Ascending aorta (tissue), 2 donors: ENCODE measurements around the gene COL18A1. TPM values are rescaled to one million over a fixed set of nuclear protein-coding genes. Genes with fewer than 3 reads are reported as not detected.

ENCODE experiments used
- DNase-seq, 2 donors: peaks; one replicate each; pipeline ENCODE4 v3.0.0-alpha.2; 2019; ENCODE audit warnings: low spot score in 2 of 2
- H3K27ac ChIP-seq, 2 donors: fragments of 200-600 bp; sonication (generic); one replicate each; pipeline ENCODE4 v1.5.1; 2016 to 2017; ENCODE audit warnings: mild to moderate bottlenecking in 1 of 2
- H3K27me3 ChIP-seq: fragments of 200-600 bp; sonication (generic); one replicate; pipeline ENCODE4 v1.5.1; 2017
- H3K36me3 ChIP-seq, 2 donors: fragments of 200-600 bp; sonication (generic); one replicate each; pipeline ENCODE4 v1.5.1; 2016
- H3K4me1 ChIP-seq, 2 donors: fragments of 200-600 bp; sonication (generic); one replicate each; pipeline ENCODE4 v1.5.1; 2016 to 2017; ENCODE audit warnings: mild to moderate bottlenecking in 1 of 2
- H3K4me3 ChIP-seq, 2 donors: fragments of 200-600 bp; sonication (generic); one replicate each; pipeline ENCODE4 v1.5.1; 2016 to 2017; ENCODE audit warnings: mild to moderate bottlenecking in 1 of 2
- H3K9me3 ChIP-seq, 2 donors: fragments of 200-600 bp; sonication (generic); one replicate each; pipeline ENCODE4 v1.5.1; 2016
- CTCF ChIP-seq, 3 experiments: fragments of 200-600 bp in 2 of 3; fragments of 450-650 bp in 1 of 3; sonication (generic) in 2 of 3; IDR thresholded peaks; one replicate each; pipeline ENCODE4 v1.5.1; 2016 to 2019; ENCODE audit warnings: antibody characterized with exemption in 3 of 3, mild to moderate bottlenecking in 1 of 3, moderate library complexity in 1 of 3
- intact Hi-C: fragments of 100-400 bp; cut with DNase I; formaldehyde crosslinking; loops from one replicate; pipeline ENCODE4 v1.15.1; 2023
- total RNA-seq: library from RNA; depleted of rRNA; stranded (reverse); fragments of >200 nt; gene quantifications from one replicate; pipeline ENCODE4 v1.1.0, GENCODE V29; 2016

COL18A1 gene
- total RNA-seq, 1 donor from 2014 or later = 699 TPM

- Histone ChIP-seq H3K36me3 (no peaks in the 10 kb centered on the region), H3K9me3 (no peaks in the 10 kb centered on the region), H3K4me3 (no peak overlapping the region), H3K27me3 (no peaks in the 10 kb centered on the region), H3K4me1 (peaks cover 0 to 12% of the 10 kb centered on the region in 2 donors), H3K27ac (no peak overlapping the region)
- intact Hi-C loops = no loop called here
- peak in 1 of 2 donors; percentile 54 for DNase-seq
- no peak for TF ChIP-seq CTCF (IDR thresholded peaks at IDR 0.05)
Observed at GRCh38 chr21:45544449-45545235, 139.7 kb downstream of the COL18A1 start.

GRCh38 chr21:45545236-45545570 is 140.2 kb downstream of the COL18A1 start:
- no peaks in the 10 kb centered on the region for H3K36me3 ChIP-seq
- no peak overlapping the region for H3K27ac ChIP-seq
- no peaks in the 10 kb centered on the region for H3K27me3 ChIP-seq
- no peaks in the 10 kb centered on the region for H3K9me3 ChIP-seq
- TF ChIP-seq CTCF (IDR thresholded peaks at IDR 0.05) = no peak
- peak in 1 of 2 donors; percentile 57 for DNase-seq
- intact Hi-C loops = no loop called here
- H3K4me3 ChIP-seq = no peak overlapping the region
- H3K4me1 ChIP-seq = peaks cover 0 to 12% of the 10 kb centered on the region in 2 donors

GRCh38 chr21:45545691-45546531 is 140.9 kb downstream of the COL18A1 start:
- peaks cover 0 to 12% of the 10 kb centered on the region in 2 donors for H3K4me1 ChIP-seq
- TF ChIP-seq CTCF (IDR thresholded peaks at IDR 0.05) = no peak
- H3K4me3 ChIP-seq = no peak overlapping the region
- intact Hi-C loops = no loop called here
- H3K36me3 ChIP-seq = no peaks in the 10 kb centered on the region
- H3K27ac ChIP-seq = no peak overlapping the region
- peak in 1 of 2 donors; percentile 62 for DNase-seq
- no peaks in the 10 kb centered on the region for H3K27me3 ChIP-seq
- H3K9me3 ChIP-seq = no peaks in the 10 kb centered on the region

GRCh38 chr21:45546636-45547544 is 141.9 kb downstream of the COL18A1 start:
- intact Hi-C loops = no loop called here
- Histone ChIP-seq H3K36me3 (no peaks in the 10 kb centered on the region), H3K4me1 (peaks cover 0 to 5% of the 10 kb centered on the region in 2 donors), H3K4me3 (no peak overlapping the region), H3K9me3 (no peaks in the 10 kb centered on the region), H3K27ac (no peak overlapping the region), H3K27me3 (no peaks in the 10 kb centered on the region)
- TF ChIP-seq CTCF (IDR thresholded peaks at IDR 0.05) = no peak
- DNase-seq = peak in 1 of 2 donors; percentile 16

GRCh38 chr21:45547545-45547900 is 142.6 kb downstream of the COL18A1 start:
- H3K9me3 ChIP-seq = no peaks in the 10 kb centered on the region
- no peak overlapping the region for H3K27ac ChIP-seq
- intact Hi-C loops = no loop called here
- no peaks in the 10 kb centered on the region for H3K36me3 ChIP-seq
- H3K4me1 ChIP-seq = peaks cover 0 to 3% of the 10 kb centered on the region in 2 donors
- no peak for DNase-seq
- H3K27me3 ChIP-seq = no peaks in the 10 kb centered on the region
- no peak overlapping the region for H3K4me3 ChIP-seq
- no peak for TF ChIP-seq CTCF (IDR thresholded peaks at IDR 0.05)
